ENCODE measurements around the gene TRIM2.
"Not testable (repeated sequence)": the region's sequence is repeated elsewhere in the genome, so short reads cannot be mapped to it uniquely, and the experiment has no call there.

The TRIM2 gene

DNA sequence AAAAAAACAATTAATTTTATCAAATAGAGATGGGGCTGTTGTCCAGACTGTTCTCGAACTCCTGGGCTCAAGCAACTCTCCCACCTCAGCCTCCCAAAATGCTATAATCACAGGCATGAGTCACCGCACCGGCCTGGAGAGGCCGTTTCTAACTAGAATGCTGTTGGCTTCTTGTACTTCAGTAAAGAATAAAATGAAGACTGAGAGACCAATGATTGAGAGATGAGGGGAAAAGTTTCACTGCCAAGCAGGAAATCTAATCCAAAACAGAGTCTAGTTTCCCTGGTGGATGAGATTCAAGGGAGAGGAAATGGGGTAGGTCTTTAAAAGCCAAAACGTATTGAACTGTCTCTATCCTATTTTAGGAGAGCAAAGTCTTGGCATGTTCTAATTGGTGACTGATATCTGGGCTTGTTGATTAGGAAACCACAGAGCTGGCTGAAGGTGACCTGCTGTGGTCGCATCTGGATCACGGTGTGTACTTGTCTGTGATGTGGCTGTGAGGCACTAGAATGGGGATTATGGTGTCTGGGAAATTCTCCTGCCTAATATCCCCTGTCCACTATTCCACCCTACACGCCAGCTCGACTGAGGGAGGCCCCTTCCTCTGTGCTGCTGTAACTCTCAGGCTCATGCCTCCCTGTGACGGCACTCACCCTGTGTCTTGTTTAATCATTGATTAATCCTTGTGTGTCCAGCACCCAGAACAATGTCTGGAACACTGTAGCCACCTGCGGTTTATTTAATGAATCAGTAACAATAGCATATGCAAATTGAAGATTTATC is 15.0 kb upstream of the TRIM2 start:
- no peak for DNase-seq (ENCODE audit: low read depth in 2 of 2)

DNA sequence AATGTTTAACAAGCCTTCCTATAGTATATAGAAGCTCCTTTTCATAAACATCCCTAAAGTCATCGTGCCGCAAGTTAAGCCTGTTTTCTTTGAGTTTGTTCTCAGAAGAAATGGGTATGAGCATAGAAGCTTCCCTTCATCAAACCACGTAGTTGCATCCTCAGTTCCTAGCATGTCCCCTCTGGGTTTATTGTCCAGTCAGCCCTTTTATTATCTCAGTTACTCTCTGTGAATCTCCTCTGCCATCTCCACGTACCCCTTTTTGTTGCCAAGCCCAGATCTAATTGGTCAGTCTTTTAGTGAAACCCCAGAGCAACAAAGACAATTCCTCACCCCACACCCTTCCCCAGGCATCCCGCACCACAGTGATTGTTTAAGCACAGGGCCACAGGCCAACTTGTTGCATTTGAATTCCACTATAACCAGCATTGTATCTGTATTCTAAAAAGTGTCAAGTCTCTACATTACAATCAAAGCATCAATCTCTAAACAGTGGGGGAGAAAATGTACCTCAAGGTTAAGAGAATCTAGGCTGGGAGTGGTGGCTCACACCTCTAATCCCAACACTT is 12.4 kb upstream of the TRIM2 start:
- DNase-seq (ENCODE audit: low read depth in 2 of 2): no peak

DNA sequence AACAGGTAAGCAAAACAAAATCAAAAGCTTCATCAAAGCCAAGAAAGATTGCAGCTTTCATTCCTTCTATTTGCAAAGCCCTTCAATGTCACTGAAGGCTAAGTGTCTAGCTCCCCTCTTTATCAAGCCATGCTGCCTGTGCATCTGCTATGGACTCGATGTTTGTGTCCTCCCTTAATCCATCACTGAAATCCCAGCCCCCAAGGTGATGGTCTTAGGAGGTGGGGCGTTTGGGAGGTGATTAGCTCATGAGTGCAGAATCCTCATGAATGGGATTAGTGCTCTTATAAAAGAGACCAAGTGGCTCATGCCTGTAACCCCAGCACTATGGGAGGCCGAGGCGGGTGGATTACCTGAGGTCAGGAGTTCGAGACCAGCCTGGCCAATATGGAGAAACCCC is 6.9 kb upstream of the TRIM2 start:
- DNase-seq (ENCODE audit: low read depth in 2 of 2): no peak

DNA sequence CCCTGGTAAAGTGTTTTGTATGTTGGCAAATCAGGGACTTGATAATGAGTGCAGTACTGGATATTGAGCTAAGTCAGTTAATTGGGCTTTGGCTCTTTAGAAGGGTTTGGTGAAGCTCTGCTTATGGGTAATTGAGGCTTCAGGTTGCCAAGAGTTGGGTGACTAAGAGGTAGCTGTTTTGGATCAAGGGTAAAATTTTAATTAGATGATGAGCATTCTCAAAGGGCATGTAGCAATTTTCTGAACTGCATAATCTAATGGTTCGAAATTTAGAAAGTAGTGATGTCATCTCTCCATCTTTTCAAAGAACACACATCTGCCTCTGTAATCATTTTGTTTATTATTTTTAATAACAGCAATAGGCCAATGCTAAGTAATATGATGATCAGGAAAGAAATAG is 5.5 kb upstream of the TRIM2 start:
- no peak for DNase-seq (ENCODE audit: low read depth in 2 of 2)

DNA sequence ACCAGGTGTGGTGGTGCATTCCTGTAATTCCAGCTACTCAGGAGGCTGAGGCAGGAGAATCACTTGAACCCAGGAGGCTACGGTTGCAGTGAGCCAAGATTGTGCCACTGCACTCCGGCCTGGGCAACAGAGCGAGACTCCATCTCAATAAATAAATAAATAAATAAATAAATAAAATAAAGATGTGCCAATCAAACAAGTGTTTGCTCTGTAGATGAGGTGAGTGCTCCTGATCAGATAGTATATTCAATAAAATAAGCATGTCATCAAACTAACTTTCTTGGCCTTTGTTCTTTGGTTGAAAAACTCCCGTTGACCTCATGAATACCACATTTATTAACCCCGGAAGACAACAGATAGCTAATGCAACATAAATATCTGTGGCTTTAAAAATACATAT is 497 bp upstream of the TRIM2 start:
- not testable (repeated sequence) for DNase-seq (ENCODE audit: low read depth in 2 of 2)

DNA sequence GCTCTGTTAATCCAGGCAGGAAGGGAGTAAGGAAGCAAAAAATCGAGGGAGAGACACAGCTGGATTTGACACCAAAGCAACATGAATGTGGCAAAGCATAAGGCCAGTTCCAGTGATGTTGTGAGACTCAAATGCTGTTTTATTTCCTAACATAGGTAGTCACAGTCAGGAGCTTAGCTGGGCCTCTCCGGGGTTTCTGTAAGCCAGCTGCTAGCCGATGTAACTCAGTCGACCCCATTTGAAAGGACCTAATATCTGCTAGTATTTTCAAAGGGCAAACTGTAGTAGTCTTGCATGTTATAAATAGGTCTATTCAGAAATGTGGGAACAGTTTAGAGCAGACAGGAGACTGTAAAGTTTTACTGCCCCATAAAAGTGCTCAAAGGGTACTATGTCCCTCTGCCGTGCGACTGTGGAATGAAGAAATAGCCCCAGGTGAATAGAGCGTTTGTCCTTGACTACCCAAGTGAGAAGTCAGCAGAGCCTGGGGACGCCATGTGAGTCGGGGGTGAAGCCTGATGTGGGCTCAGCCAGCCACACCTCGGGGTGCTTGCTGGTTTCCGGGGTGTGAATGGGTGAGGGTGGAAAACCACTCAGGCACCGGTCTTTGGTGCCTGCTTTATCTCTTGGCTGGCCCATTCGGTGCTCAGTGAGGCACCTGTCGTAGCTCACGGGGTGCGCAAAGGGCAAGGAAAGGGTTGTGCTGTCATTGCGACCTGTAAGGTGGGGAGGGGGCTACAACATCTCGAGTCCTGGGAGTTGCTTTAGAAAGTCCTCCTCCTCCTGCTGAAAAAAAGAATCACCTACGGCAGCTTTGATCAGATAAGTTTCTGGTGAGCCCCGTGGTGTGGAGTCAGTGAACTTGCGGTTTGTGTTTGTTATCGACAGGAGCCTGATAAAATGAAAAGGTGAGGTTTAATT is 745 bp downstream of the TRIM2 start:
- no peak for DNase-seq (ENCODE audit: low read depth in 2 of 2)

DNA sequence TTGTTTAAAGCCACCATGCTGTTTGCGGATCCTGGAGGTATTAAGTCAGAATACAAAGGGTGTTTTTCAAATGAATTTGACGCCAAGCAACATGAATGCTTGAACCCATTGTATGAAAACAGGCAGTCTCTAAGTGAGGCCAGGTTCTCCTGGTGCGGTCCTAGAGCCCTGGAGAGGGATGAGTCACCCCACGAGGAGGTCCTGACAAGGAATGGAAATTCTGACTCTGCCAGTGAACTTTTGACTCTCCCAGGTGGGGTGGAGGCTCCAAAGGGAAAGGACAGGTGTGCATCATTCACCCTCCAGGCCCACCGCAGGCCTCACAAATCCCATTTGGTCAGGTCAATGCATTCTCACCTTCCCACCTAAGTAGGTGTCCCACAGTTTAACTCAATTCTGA is 1.5 kb downstream of the TRIM2 start:
- no peak for DNase-seq (ENCODE audit: low read depth in 2 of 2)

DNA sequence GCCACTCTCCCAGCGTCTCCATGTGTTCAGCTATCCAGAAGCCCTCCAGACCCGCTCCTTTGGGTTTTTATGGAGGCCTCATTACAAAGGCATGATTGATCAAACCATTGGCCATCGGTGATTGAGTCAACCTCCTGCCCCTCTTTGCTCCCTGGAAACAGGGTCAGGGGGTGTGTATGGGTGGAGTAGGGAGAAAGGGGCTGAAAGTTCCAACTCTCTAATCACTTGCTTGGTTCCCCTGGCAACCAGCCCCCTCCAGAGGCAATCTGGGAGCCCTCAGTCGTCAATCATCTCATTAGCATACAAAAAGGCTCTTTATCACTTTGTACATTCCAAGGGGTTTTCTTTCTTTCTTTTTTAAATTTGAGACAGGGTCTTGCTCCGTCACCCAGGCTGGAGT is 2.3 kb downstream of the TRIM2 start:
- no peak for DNase-seq (ENCODE audit: low read depth in 2 of 2)

DNA sequence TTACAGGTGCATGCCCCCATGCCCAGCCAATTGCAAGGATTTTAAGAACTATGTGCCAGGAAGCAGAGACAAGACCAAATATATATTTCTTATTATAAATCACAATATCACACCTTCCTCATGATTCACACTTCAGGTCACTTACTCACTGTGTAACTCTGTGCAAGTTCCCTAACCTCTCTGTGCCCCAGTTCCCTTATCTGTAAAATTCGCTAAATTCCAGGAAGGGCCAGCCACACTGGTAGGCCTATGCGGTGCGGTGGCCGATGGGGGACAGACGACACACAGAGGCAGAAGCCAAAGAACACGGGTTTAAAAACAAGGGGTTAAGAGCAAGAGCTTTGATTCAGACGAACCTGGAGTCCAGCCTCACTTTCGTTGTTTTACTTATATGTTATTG is 2.8 kb downstream of the TRIM2 start:
- no peak for DNase-seq (ENCODE audit: low read depth in 2 of 2)

DNA sequence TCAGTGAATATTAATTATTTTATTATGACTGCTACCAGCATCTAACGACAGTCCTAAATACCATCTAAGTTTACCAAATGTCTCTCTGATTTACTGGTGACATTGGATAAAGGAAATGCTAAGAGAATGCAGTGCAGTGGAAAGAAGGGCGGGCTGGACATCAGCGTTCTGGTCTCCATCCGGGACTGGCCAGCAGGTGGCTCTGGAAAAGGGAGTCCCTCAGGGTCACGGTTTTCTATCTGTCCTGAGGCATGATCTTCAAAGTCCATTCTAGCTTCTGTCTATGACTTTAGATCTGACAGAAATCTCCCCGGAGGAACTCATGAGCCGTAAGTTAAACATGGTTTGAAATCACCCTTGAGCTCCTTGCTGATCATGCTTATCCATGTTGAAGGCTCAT is 3.3 kb downstream of the TRIM2 start:
- DNase-seq (ENCODE audit: low read depth in 2 of 2): no peak

DNA sequence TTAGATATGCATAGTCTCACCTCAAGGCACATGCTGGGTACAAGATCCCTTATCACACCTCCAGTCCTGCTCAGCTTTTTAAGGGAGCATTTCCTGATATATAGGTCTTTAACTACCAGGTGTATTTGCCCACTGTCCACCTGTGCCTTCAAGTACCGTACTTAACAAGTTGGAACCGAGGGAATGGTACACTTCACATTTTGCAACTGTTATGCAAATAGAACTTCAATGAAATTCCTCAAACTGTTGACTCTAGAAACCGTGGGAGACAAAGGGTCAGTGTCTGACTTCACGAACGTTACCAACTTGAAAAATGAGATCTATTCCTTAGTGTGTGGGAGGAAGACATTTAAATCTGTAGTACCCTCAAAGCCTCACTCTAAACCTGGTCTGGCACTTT is 5.2 kb downstream of the TRIM2 start:
- no peak for DNase-seq (ENCODE audit: low read depth in 2 of 2)

DNA sequence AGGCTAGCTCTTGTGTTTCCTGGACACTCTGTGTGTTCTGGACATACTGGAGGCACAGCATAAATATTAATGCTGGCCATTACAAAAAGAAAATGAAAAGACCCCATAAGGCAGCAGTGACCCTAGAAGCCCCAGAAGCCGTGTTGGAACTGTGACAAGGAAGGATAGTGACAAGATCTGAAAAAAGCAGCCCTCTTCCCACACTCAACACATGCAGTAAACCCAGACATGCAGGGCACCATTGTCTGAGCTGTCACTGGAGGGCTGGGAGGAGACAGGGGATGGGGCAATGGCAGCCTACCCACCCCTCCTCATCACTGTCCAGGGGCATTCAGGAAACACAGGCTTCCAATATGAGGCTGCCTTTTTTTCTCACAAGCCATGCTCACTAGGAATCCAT is 6.5 kb downstream of the TRIM2 start:
- no peak for DNase-seq (ENCODE audit: low read depth in 2 of 2)

DNA sequence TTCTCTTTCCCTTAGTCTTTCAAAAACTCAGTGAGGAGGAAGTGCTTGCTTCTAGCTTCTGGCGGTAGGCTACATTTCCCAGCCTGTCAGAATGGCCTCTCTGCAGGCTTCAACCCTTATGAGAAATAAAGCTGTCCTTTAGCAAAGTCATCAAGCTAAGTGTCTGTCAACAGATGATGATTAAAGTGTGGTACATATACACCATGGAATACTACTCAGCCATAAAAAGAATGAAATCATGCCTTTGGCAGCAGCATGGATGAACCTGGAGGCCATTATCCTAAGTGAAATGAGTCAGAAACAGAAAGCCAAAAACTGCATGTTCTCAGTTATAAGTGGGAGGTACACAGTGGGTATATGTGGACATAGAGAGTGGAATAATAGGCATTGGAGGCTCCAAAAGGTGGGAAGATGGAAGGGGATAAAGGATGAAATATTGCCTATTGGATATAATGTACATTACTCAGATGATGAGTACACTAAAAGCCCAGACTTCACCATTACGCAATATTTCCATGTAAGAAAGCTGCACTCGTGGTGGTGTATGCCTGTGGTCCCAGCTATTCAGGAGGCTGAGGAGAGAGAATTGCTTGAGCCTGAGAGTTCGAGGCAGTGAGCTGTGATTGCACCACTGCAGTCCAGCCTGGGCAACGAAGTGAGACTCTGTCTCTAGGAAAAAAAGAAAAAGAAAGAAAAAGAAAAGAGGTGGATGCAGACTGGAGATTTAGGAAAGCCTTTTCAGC is 7.9 kb downstream of the TRIM2 start:
- no peak for DNase-seq (ENCODE audit: low read depth in 2 of 2)

DNA sequence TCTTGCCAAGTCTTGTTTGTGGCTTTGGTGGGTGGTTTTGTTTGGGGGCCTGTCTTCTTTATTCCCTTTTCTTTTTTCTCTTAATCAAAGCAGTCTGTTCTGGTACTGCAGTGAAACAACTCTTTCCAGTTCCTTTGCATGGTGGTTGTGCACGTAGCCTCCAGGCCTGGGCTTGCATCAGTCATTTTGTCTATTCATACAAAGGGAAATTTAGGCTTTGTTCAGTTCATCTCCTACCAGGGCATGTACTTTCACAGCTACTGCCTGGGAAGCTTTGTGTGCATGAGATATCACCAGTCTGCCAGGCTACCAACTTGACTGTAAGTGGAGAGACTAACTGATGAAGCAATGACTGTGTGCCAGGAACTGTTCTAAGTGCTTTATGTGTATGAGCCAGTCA is 8.5 kb downstream of the TRIM2 start:
- DNase-seq (ENCODE audit: low read depth in 2 of 2): no peak

DNA sequence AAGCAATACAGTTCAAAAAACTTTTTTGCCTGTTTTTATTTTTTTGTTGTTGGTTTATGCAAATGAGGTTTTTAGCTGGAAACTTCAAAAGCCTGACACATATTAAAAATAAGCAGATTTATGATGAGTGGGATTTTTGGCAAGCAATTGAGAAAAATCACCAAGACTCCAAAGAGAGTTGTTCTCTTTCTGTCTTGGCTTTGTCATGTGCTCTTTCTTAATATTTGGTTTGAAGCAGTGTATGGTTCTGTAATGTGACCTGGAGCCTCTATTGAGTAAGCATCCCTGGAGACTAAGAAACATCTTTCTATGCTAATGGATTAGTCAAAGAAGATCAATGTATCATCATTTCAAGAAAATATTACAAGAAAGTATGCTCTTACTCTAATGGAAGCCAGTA is 11.7 kb downstream of the TRIM2 start:
- DNase-seq (ENCODE audit: low read depth in 2 of 2): no peak

DNA sequence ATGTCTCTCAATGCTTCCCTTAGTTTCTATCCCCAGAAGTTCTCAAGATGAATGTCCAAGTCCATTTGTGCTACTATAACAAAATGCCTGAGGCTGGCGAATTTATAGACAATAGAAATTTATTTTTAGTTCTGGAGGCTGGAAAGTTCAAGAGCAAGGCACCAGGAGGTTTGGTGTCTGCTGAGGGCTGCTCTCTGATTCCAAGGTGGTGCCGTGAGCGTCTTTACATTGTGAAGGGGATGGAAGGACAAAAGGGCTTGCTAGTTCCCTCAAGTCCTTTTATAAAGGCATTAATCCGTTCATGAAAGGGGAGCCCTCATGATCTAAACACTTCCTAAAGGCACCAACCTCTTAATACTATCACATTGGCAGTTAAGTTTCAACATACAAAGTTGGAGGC is 12.3 kb downstream of the TRIM2 start:
- no peak for DNase-seq (ENCODE audit: low read depth in 2 of 2)

DNA sequence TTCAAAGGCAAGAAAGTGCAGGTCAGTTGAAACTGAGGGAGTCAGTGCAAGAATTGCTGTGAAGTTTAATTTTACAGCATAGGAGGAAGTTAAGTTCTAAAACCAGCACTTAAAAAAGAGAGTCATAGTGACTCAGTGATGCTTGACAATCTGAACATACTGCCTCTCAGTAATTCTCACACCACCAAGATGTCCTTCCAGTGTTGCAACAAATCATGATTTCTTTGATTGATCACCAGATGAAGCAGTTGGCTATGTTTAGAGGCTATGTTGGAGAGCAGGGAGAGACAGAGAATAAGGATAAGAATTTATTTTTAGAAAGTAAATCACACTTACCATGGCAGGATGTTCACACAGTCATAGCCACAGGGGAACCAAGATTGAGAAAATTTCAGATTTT is 13.2 kb downstream of the TRIM2 start:
- DNase-seq (ENCODE audit: low read depth in 2 of 2): no peak

DNA sequence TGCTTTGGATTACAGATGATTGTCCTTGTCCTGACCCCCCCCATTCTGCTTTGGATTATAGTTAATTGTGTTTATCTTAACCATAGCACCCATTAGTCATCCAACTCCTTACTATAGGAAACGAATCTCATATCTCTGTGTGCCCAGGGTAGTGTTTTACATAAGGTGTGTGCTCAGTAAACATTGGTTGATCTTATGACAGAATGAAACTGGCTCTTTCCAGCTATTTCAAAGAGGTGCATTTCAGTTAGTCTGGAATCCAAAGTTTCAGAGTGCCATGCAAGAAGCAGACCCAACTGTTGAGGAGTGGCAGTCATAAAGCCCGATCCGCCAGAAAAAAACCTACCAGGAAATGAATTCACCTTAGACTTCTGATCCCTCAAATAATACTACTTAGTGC is 14.7 kb downstream of the TRIM2 start:
- DNase-seq (ENCODE audit: low read depth in 2 of 2): no peak

DNA sequence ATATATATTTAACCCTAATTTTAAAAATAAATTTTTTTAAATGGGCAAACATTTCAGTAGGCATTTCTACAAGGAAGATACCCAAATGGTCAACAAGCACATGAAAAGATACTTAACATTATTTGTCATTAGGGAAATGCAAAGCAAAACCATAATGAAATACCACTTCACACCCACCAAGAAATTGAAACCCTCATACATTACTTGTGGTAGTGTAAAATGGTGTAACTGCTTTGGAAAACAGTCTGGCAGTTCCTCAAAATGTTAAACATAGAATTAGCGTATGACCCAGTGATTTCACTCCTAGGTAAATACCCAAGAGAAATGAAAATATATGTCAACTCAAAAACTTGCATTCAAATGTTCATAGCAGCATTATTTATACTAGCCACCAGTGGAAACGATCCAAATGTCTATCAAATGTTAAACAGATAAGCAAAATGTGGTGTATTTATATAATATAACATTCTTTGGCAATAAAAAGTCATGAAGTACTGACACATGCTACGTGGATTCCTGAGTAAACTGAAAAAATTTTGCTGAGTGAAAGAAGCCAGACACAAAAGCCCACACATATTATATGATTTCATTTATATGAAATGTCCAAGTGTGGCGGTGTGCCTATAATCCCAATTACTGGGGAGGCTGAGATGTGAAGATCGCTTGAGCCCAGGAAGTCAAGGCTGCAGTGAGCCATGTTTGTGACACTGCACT is 16.6 kb downstream of the TRIM2 start:
- DNase-seq (ENCODE audit: low read depth in 2 of 2): no peak

DNA sequence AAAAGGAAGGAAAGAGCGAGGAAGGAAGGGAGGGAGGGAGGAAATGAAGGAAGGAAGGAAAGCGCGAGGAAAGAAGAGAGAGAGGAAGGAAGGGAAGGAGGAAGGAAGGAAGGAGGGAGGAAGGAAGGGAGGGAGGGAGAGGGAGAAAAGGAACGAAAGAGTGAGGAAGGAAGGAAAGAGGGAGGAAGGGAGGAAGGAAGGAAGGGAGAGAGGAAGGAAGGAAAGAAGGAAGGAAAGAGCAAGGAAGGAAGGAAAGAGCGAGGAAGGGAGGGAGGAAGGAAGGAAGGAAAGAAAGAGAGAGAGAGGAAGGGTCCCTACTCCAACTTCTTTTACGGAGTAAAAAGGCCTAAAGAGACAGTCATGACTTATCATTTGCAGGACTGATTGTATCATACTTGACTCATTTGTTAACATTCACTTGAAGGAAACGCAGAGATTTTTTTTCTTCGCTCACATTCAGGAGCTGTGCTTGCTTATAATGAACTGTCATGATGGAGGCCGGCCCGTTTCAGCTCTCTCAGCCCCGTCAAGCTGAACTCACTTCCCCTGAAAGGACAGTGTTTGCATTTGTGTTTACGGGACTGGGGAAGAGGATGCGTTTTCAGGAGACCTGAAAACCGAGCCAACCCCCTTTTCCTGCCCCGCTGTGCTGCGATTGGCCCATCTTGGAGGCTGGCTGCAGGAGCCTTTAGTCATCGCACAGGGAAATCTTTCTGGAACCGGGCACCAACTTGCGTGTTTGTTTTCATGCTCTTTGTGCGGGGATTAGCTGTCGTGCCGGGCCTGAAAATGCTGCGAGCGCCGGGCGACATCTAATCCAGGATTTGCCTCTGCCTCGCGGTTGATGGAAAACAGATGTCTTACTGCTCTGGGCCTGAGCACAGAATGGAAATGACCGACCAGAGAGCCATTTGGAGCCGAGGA is 17.8 kb downstream of the TRIM2 start:
- no peak for DNase-seq (ENCODE audit: low read depth in 2 of 2)
